Type B pancreatic cell (in vitro differentiated cells): ENCODE results near the gene DAZAP2. TPM values are rescaled to one million over a fixed set of nuclear protein-coding genes. Genes with fewer than 3 reads are reported as not detected.
"Not testable (repeated sequence)": the region's sequence is repeated elsewhere in the genome, so short reads cannot be mapped to it uniquely, and the experiment has no call there.

ENCODE experiments used
- DNase-seq: peaks from one replicate; pipeline ENCODE4 v3.0.0; 2021; ENCODE audit warnings: mixed read lengths; ENCODE audit not compliant: unreplicated experiment; ENCODE audit errors: extremely low spot score
- H3K27ac Mint-ChIP-seq: 2 replicates; pipeline ENCODE4 v1.8.0; 2021; ENCODE audit warnings: mild to moderate bottlenecking, mixed read lengths
- H3K27me3 Mint-ChIP-seq: 2 replicates; pipeline ENCODE4 v1.8.0; 2021; ENCODE audit warnings: mixed read lengths
- H3K36me3 Mint-ChIP-seq: 2 replicates; pipeline ENCODE4 v1.8.0; 2021; ENCODE audit warnings: mixed read lengths
- H3K4me1 Mint-ChIP-seq: one replicate; pipeline ENCODE4 v1.8.0; 2021; ENCODE audit warnings: mixed read lengths; ENCODE audit not compliant: unreplicated experiment
- H3K4me3 Mint-ChIP-seq: 2 replicates; pipeline ENCODE4 v1.8.0; 2021; ENCODE audit warnings: mild to moderate bottlenecking, mixed read lengths
- H3K9me3 Mint-ChIP-seq: 2 replicates; pipeline ENCODE4 v1.8.0; 2021; ENCODE audit warnings: mixed read lengths
- total RNA-seq: library from RNA; stranded (reverse); gene quantifications from 2 replicates; pipeline ENCODE4 v1.2.1, GENCODE V29; 2021; ENCODE audit warnings: low replicate concordance
- TF ChIP-seq, protein P1 (sequence below): fragments of 200-600 bp; sonication (generic); conservative IDR thresholded peaks from 2 replicates; pipeline ENCODE4 v1.5.0; 2021; ENCODE audit warnings: antibody characterized with exemption, mild to moderate bottlenecking

DAZAP2 gene
- total RNA-seq, 1 donor from 2014 or later = 89.0 TPM

DNA sequence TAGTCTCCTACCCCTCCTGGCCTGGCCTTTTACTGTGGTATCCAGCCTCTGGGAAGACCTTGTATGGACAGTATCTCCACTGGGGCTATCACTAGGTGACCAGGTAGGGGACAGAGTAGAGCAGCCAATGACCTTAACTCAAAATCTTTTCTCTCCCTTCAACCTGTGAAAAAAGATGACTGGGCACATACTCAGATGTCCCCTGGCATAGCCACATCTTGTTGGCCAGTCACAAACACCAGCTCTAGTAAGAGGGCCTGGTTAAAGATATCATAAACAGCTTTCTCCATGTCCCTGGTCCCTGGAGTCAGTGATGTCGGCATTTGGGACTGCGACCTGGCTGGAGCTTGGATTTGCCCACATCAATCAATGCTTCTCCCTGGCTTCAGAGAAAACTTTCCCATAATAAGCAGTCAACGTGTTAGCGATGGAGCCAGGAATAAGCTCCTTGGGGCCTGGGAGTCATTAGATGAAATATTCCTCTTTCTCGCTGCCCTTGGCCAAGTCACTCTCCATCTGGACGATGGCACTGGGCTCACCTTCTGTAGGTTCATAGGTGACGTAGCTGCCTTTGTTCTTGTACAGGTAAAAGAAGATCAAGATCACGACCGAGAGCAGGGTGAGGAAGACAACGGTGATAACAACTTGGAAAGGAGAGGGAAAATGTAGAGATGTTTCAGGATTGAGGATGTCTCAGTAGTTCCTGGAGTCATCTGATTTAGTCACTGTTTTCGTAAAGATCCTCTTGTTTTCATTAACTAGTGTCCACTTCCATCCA is 7.0 kb downstream of the DAZAP2 start:
- no peak overlapping the region for H3K4me3 Mint-ChIP-seq
- no peaks in the 10 kb centered on the region for H3K9me3 Mint-ChIP-seq
- DNase-seq = no peak
- H3K27me3 Mint-ChIP-seq = no peaks in the 10 kb centered on the region
- H3K4me1 Mint-ChIP-seq = peaks cover 18% of the 10 kb centered on the region
- H3K36me3 Mint-ChIP-seq = peaks cover 21% of the 10 kb centered on the region
- TF ChIP-seq, protein P1, sequence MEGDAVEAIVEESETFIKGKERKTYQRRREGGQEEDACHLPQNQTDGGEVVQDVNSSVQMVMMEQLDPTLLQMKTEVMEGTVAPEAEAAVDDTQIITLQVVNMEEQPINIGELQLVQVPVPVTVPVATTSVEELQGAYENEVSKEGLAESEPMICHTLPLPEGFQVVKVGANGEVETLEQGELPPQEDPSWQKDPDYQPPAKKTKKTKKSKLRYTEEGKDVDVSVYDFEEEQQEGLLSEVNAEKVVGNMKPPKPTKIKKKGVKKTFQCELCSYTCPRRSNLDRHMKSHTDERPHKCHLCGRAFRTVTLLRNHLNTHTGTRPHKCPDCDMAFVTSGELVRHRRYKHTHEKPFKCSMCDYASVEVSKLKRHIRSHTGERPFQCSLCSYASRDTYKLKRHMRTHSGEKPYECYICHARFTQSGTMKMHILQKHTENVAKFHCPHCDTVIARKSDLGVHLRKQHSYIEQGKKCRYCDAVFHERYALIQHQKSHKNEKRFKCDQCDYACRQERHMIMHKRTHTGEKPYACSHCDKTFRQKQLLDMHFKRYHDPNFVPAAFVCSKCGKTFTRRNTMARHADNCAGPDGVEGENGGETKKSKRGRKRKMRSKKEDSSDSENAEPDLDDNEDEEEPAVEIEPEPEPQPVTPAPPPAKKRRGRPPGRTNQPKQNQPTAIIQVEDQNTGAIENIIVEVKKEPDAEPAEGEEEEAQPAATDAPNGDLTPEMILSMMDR = no peak
- H3K27ac Mint-ChIP-seq = no peak overlapping the region

DNA sequence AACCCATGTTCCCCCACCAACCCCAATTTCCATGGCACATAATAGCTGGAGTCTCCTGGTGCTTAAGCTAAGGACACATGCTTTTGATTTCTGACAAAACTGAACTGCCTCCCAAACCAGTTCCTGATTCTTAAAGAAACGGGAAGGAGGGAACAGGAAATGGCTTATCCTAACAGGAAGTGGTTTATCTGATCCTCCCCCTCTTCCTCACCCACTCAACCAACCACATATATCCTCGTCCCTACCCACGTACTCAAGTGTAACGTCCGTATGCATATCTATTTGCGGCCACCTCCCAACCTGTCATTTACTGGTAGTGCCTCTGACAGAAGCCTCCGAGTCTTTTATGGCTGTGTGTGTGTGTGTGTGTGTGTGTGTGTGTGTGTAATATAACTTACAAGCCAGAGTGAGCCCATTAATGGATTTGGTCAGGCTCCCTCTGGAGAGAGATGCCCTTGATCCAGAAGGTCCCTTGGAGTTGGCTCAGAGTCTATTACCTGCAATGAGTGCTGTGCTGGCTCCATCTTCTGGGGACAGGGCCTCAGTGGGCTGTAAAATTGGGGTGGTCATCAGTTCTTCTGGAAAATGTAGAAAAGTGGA is 7.7 kb downstream of the DAZAP2 start:
- peaks cover 21% of the 10 kb centered on the region for H3K36me3 Mint-ChIP-seq

DNA sequence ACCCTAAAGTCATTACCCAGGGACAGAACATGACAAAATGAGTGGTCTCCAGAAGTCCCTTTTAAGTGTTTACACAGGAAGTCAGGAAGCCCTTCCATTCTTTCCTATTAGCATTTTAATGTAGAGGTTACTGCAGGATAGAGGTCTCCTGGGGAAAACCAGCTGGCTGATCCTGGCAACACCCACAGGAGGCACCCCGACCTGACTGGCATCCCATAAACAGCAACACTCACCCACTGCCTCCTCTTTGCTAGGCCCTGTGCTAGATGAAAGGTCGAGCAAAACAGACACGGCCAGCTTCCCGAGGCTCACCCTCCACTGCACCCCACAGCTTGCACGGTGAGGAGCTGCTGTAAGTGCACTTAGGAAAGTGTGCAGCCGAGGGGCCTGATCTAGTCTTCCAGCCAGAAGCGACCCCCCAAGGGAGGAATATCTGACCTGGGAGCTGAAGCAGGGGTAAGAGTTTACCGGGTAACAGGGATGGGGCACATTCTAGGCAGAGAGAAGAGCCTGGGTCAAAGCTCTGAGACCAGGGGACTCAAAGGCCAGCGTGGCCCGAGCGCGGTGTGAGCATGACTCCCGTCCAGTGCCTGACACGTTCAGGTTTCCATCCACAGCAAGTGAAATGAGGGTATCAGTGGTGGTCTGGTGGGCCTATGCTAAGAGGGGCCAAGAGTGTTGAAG is 9.0 kb downstream of the DAZAP2 start:
- no peak overlapping the region for H3K27ac Mint-ChIP-seq
- TF ChIP-seq, protein P1 = no peak
- no peak for DNase-seq
- no peaks in the 10 kb centered on the region for H3K27me3 Mint-ChIP-seq
- peaks cover 16% of the 10 kb centered on the region for H3K36me3 Mint-ChIP-seq
- no peak overlapping the region for H3K4me3 Mint-ChIP-seq
- no peaks in the 10 kb centered on the region for H3K9me3 Mint-ChIP-seq
- peaks cover 18% of the 10 kb centered on the region for H3K4me1 Mint-ChIP-seq

More for the DNA sequence above, 7.7 kb downstream of the DAZAP2 start:
- Mint-ChIP-seq H3K4me3 (no peak overlapping the region), H3K27me3 (no peaks in the 10 kb centered on the region), H3K27ac (peak overlapping the region; percentile 59), H3K4me1 (peaks cover 18% of the 10 kb centered on the region), H3K9me3 (no peaks in the 10 kb centered on the region)
- DNase-seq = no peak
- TF ChIP-seq, protein P1 = no peak

DNA sequence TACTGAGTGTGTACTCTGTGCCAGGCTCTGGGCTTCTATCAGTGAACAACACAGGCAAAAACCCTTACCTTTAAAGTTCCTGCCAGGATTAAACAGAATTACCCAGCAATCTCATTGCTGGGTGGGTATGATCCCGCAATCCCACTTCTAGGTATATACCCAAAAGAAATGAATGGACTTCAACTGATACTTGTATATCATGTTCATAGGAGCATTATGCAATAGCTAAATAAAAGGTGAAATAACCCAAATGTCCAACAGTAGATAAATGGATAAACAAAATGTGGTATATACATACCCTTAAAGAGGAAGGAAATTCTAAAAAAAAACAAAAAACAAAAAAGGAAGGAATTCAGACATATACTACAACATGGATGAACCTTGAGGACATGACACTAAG is 14.7 kb downstream of the DAZAP2 start:
- TF ChIP-seq, protein P1 = no peak
- Mint-ChIP-seq H3K36me3 (peaks cover 7% of the 10 kb centered on the region), H3K27me3 (no peaks in the 10 kb centered on the region), H3K27ac (no peak overlapping the region), H3K9me3 (no peaks in the 10 kb centered on the region), H3K4me1 (no peaks in the 10 kb centered on the region), H3K4me3 (no peak overlapping the region)
- DNase-seq = no peak

DNA sequence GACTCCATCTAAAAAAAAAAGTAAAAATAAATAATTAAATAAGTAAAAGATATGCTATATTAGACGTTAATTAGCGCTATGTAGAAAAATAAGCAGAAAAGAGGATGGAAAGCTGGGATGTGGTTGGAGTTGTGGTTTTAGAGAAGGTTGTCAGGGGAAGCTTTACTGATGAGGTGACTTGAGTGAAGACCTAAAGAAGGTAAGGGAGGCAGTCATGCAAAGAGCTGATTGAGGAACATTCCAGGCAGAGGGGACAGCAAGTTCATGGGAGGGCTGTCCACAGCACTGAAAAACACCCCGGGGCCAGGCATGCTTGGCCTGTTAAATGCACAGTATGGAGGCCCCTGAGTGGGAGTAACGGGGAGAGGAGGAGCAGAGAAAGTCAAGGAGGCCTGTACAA is 15.9 kb downstream of the DAZAP2 start:
- H3K27ac Mint-ChIP-seq = peak overlapping the region; percentile 1
- H3K36me3 Mint-ChIP-seq = peaks cover 7% of the 10 kb centered on the region
- TF ChIP-seq, protein P1 = no peak
- H3K9me3 Mint-ChIP-seq = no peaks in the 10 kb centered on the region
- no peaks in the 10 kb centered on the region for H3K27me3 Mint-ChIP-seq
- no peaks in the 10 kb centered on the region for H3K4me1 Mint-ChIP-seq
- no peak for DNase-seq
- H3K4me3 Mint-ChIP-seq = no peak overlapping the region

DNA sequence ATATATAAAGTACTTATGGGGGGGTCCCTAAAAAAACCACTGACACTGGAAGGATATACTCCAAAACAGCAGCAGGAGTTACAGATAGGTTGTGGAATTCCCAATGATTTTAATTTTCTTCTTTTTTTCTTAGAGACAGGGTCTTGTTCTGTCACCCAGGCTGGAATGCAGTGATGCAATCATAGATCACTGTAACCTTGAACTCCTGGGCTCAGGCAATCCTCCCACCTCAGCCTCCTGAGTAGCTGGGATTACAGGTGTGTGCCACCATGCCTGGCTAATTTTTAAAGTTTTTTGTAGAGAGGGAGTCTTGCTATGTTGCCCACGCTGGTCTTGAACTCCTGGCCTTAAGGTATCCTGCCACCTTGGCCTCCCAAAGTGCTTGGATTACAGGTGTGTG is 21.0 kb downstream of the DAZAP2 start:
- not testable (repeated sequence) for DNase-seq, H3K9me3 Mint-ChIP-seq, H3K4me3 Mint-ChIP-seq, H3K27me3 Mint-ChIP-seq, H3K4me1 Mint-ChIP-seq, H3K36me3 Mint-ChIP-seq, H3K27ac Mint-ChIP-seq
